MG63 (cell line): ENCODE results near the gene BTBD16. TPM values are rescaled to one million over a fixed set of nuclear protein-coding genes. Genes with fewer than 3 reads are reported as not detected.

Source experiments
- DNase-seq: peaks from one replicate; pipeline ENCODE4 v3.0.0-alpha.2; 2020
- H3K27me3 ChIP-seq: fragments of 250-450 bp; sonication (Bioruptor Pico); 2 replicates; pipeline ENCODE4 v1.5.1; 2020; ENCODE audit warnings: mild to moderate bottlenecking, moderate library complexity
- H3K36me3 ChIP-seq: fragments of 250-450 bp; sonication (Bioruptor Pico); 2 replicates; pipeline ENCODE4 v1.5.1; 2020; ENCODE audit warnings: mild to moderate bottlenecking, moderate library complexity
- H3K4me3 ChIP-seq: fragments of 250-450 bp; sonication (Bioruptor Pico); 2 replicates; pipeline ENCODE4 v1.5.1; 2020; ENCODE audit warnings: mild to moderate bottlenecking, moderate library complexity
- H3K9me3 ChIP-seq: fragments of 250-450 bp; sonication (Bioruptor Pico); 2 replicates; pipeline ENCODE4 v1.5.1; 2020; ENCODE audit warnings: mild to moderate bottlenecking, moderate library complexity
- total RNA-seq: library from RNA; depleted of rRNA; stranded (reverse); fragments of >200 nt; shearing (Covaris generic); gene quantifications from 2 replicates; pipeline ENCODE4 v1.2.3, GENCODE V29; 2014; ENCODE audit warnings: low replicate concordance

The BTBD16 gene
- total RNA-seq, 1 experiment from 2014 or later = not detected

GRCh38 chr10:122336332-122336731 lies 65.2 kb downstream of the BTBD16 start:
- Histone ChIP-seq H3K9me3 (no peaks in the 10 kb centered on the region), H3K36me3 (no peaks in the 10 kb centered on the region), H3K4me3 (no peak overlapping the region), H3K27me3 (no peaks in the 10 kb centered on the region)
- no peak for DNase-seq

GRCh38 chr10:122336961-122337360 lies 65.9 kb downstream of the BTBD16 start:
- H3K4me3 ChIP-seq = no peak overlapping the region
- H3K36me3 ChIP-seq = no peaks in the 10 kb centered on the region
- no peaks in the 10 kb centered on the region for H3K27me3 ChIP-seq
- no peak for DNase-seq
- no peaks in the 10 kb centered on the region for H3K9me3 ChIP-seq

- H3K36me3 ChIP-seq = no peaks in the 10 kb centered on the region
- no peaks in the 10 kb centered on the region for H3K27me3 ChIP-seq
- no peak for DNase-seq
- H3K4me3 ChIP-seq = no peak overlapping the region
- no peaks in the 10 kb centered on the region for H3K9me3 ChIP-seq
These were observed 67.7 kb downstream of the BTBD16 start for GRCh38 chr10:122338609-122339441.

GRCh38 chr10:122341141-122341810 lies 70.2 kb downstream of the BTBD16 start:
- Histone ChIP-seq H3K4me3 (no peak overlapping the region), H3K9me3 (no peaks in the 10 kb centered on the region), H3K36me3 (no peaks in the 10 kb centered on the region), H3K27me3 (no peaks in the 10 kb centered on the region)
- DNase-seq = no peak

GRCh38 chr10:122342293-122343134 lies 71.4 kb downstream of the BTBD16 start:
- no peaks in the 10 kb centered on the region for H3K36me3 ChIP-seq
- H3K27me3 ChIP-seq = no peaks in the 10 kb centered on the region
- peak; percentile 26 for DNase-seq
- no peak overlapping the region for H3K4me3 ChIP-seq
- no peaks in the 10 kb centered on the region for H3K9me3 ChIP-seq

- H3K9me3 ChIP-seq = no peaks in the 10 kb centered on the region
- DNase-seq = no peak
- H3K36me3 ChIP-seq = no peaks in the 10 kb centered on the region
- H3K27me3 ChIP-seq = no peaks in the 10 kb centered on the region
- no peak overlapping the region for H3K4me3 ChIP-seq
These were observed 72.2 kb downstream of the BTBD16 start for GRCh38 chr10:122343135-122343800.

GRCh38 chr10:122343936-122344335 lies 72.8 kb downstream of the BTBD16 start:
- no peaks in the 10 kb centered on the region for H3K9me3 ChIP-seq
- H3K27me3 ChIP-seq = no peaks in the 10 kb centered on the region
- no peak overlapping the region for H3K4me3 ChIP-seq
- no peak for DNase-seq
- H3K36me3 ChIP-seq = no peaks in the 10 kb centered on the region

GRCh38 chr10:122344741-122345258 lies 73.7 kb downstream of the BTBD16 start:
- Histone ChIP-seq H3K36me3 (no peaks in the 10 kb centered on the region), H3K4me3 (no peak overlapping the region), H3K9me3 (no peaks in the 10 kb centered on the region), H3K27me3 (no peaks in the 10 kb centered on the region)
- no peak for DNase-seq

- DNase-seq = no peak
- H3K4me3 ChIP-seq = no peak overlapping the region
- no peaks in the 10 kb centered on the region for H3K36me3 ChIP-seq
- H3K27me3 ChIP-seq = no peaks in the 10 kb centered on the region
- no peaks in the 10 kb centered on the region for H3K9me3 ChIP-seq
These were observed 75.3 kb downstream of the BTBD16 start for GRCh38 chr10:122346326-122346950.

- Histone ChIP-seq H3K9me3 (no peaks in the 10 kb centered on the region), H3K4me3 (no peak overlapping the region), H3K27me3 (no peaks in the 10 kb centered on the region), H3K36me3 (no peaks in the 10 kb centered on the region)
- no peak for DNase-seq
These were observed 76.2 kb downstream of the BTBD16 start for GRCh38 chr10:122347170-122347841.

- 0 out of 2 replicates have a peak, but pooled peaks cover 2% of the 10 kb centered on the region for H3K27me3 ChIP-seq
- no peaks in the 10 kb centered on the region for H3K9me3 ChIP-seq
- no peaks in the 10 kb centered on the region for H3K36me3 ChIP-seq
- no peak for DNase-seq
- no peak overlapping the region for H3K4me3 ChIP-seq
These were observed 77.4 kb downstream of the BTBD16 start for GRCh38 chr10:122348512-122348911.

- Histone ChIP-seq H3K36me3 (no peaks in the 10 kb centered on the region), H3K27me3 (0 out of 2 replicates have a peak, but pooled peaks cover 2% of the 10 kb centered on the region), H3K4me3 (no peak overlapping the region), H3K9me3 (no peaks in the 10 kb centered on the region)
- DNase-seq = no peak
These were observed 77.9 kb downstream of the BTBD16 start for GRCh38 chr10:122348935-122349361.

- Histone ChIP-seq H3K36me3 (no peaks in the 10 kb centered on the region), H3K4me3 (no peak overlapping the region), H3K9me3 (no peaks in the 10 kb centered on the region), H3K27me3 (0 out of 2 replicates have a peak, but pooled peaks cover 2% of the 10 kb centered on the region)
- no peak for DNase-seq
These were observed 78.8 kb downstream of the BTBD16 start for GRCh38 chr10:122349758-122350369.

- Histone ChIP-seq H3K36me3 (no peaks in the 10 kb centered on the region), H3K9me3 (no peaks in the 10 kb centered on the region), H3K27me3 (0 out of 2 replicates have a peak, but pooled peaks cover 2% of the 10 kb centered on the region), H3K4me3 (no peak overlapping the region)
- no peak for DNase-seq
These were observed 79.8 kb downstream of the BTBD16 start for GRCh38 chr10:122350893-122351292.
